H1 (cell line): ENCODE measurements around the gene PLS3. TPM values are rescaled to one million over a fixed set of nuclear protein-coding genes. Genes with fewer than 3 reads are reported as not detected.

Source experiments
- HDAC2 ChIP-seq, 2 experiments: fragments of 300-600 bp in 1 of 2; sonication (generic) in 1 of 2; IDR thresholded peaks; 2 replicates each; pipeline ENCODE4 v1.6.1; 2011 to 2012; ENCODE audit warnings: low read depth in 2 of 2, low read length in 2 of 2, mild to moderate bottlenecking in 2 of 2, moderate library complexity in 2 of 2, borderline replicate concordance in 1 of 2, inconsistent platforms in 1 of 2
- polyA plus RNA-seq, 7 experiments: library from polyadenylated mRNA; depleted of rRNA in 3 of 7; stranded (reverse) in 5 of 7; unstranded in 2 of 7; fragments of >200 nt in 5 of 7; fragments of 200-250 nt in 2 of 7; gene quantifications; 1 replicate in 5 of 7; 2 replicates in 1 of 7; 4 replicates in 1 of 7; pipeline versions ENCODE4 v1.2.1 to v1.2.3, GENCODE V29; 2011 to 2013; ENCODE audit warnings: missing spikeins in 2 of 7, mixed read lengths in 2 of 7
- total RNA-seq: library from RNA; stranded (reverse); fragmentation: NEBNext Ultra II Directional; extraction: Animal tissue kit (Norgen Biotek cat#: 25700); gene quantifications from 2 replicates; pipeline ENCODE4 v1.2.1, GENCODE V29; 2021

The PLS3 gene
- total and polyA plus RNA-seq, 2 of the 8 experiments (the other 6 are each of a cell fraction or from before 2014, with no cell fraction given) = 107 to 185 TPM

GRCh38 chrX:115579327-115579726 is 18.4 kb downstream of the PLS3 start (continued):
- TF ChIP-seq HDAC2 (IDR thresholded peaks at IDR 0.05; ENCODE audit: borderline replicate concordance in 1 of 2, low read depth in 2 of 2, low read length in 2 of 2) = no peak
